ENCODE measurements around the gene PLD3.

Gene PLD3

GRCh38 chr19:40378509-40378908, 30.0 kb downstream of the PLD3 start:
- Histone ChIP-seq H3K4me3 (replicated peaks; ENCODE audit: low read depth, low read length) (no peak overlapping the region), H3K36me3 (ENCODE audit: control insufficient read depth, insufficient read depth, low read length) (peaks cover 9% of the 10 kb centered on the region), H3K27me3 (replicated peaks; ENCODE audit: control insufficient read depth, insufficient read depth, low read length) (no peaks in the 10 kb centered on the region)
- no peak for DNase-seq (ENCODE audit: extremely low read depth, insufficient read length)
- no peak for TF ChIP-seq CTCF (IDR thresholded peaks at IDR 0.05; ENCODE audit: insufficient read depth, low read length, poor library complexity, severe bottlenecking)

GRCh38 chr19:40379446-40380198, 31.1 kb downstream of the PLD3 start:
- no peak overlapping the region for H3K4me3 ChIP-seq (replicated peaks; ENCODE audit: low read depth, low read length)
- peaks cover 9% of the 10 kb centered on the region for H3K36me3 ChIP-seq (ENCODE audit: control insufficient read depth, insufficient read depth, low read length)
- H3K27me3 ChIP-seq (replicated peaks; ENCODE audit: control insufficient read depth, insufficient read depth, low read length), result no peaks in the 10 kb centered on the region
- DNase-seq (ENCODE audit: extremely low read depth, insufficient read length), result no peak
- no peak for TF ChIP-seq CTCF (IDR thresholded peaks at IDR 0.05; ENCODE audit: insufficient read depth, low read length, poor library complexity, severe bottlenecking)

- TF ChIP-seq CTCF (IDR thresholded peaks at IDR 0.05; ENCODE audit: insufficient read depth, low read length, poor library complexity, severe bottlenecking), result no peak
- DNase-seq (ENCODE audit: extremely low read depth, insufficient read length), result no peak
- peaks cover 9% of the 10 kb centered on the region for H3K36me3 ChIP-seq (ENCODE audit: control insufficient read depth, insufficient read depth, low read length)
- H3K4me3 ChIP-seq (replicated peaks; ENCODE audit: low read depth, low read length), result no peak overlapping the region
- no peaks in the 10 kb centered on the region for H3K27me3 ChIP-seq (replicated peaks; ENCODE audit: control insufficient read depth, insufficient read depth, low read length)
These were observed 31.9 kb downstream of the PLD3 start for GRCh38 chr19:40380199-40381037.

GRCh38 chr19:40381321-40381720, 32.8 kb downstream of the PLD3 start:
- TF ChIP-seq CTCF (IDR thresholded peaks at IDR 0.05; ENCODE audit: insufficient read depth, low read length, poor library complexity, severe bottlenecking), result no peak
- Histone ChIP-seq H3K4me3 (replicated peaks; ENCODE audit: low read depth, low read length) (no peak overlapping the region), H3K36me3 (ENCODE audit: control insufficient read depth, insufficient read depth, low read length) (peaks cover 9% of the 10 kb centered on the region)

GRCh38 chr19:40383668-40384248, 35.3 kb downstream of the PLD3 start:
- H3K4me3 ChIP-seq (replicated peaks; ENCODE audit: low read depth, low read length), result no peak overlapping the region
- H3K27me3 ChIP-seq (replicated peaks; ENCODE audit: control insufficient read depth, insufficient read depth, low read length), result no peaks in the 10 kb centered on the region
- peaks cover 2% of the 10 kb centered on the region for H3K36me3 ChIP-seq (ENCODE audit: control insufficient read depth, insufficient read depth, low read length)
- no peak for DNase-seq (ENCODE audit: extremely low read depth, insufficient read length)
- TF ChIP-seq CTCF (IDR thresholded peaks at IDR 0.05; ENCODE audit: insufficient read depth, low read length, poor library complexity, severe bottlenecking), result no peak

More at GRCh38 chr19:40381321-40381720, 32.8 kb downstream of the PLD3 start:
- no peaks in the 10 kb centered on the region for H3K27me3 ChIP-seq (replicated peaks; ENCODE audit: control insufficient read depth, insufficient read depth, low read length)
- no peak for DNase-seq (ENCODE audit: extremely low read depth, insufficient read length)
